GM19193 (cell line): ENCODE data around the gene KDM6A.
A peak's percentile ranks its signal among the peaks of the same experiment; 100 is the strongest.

ENCODE experiments used
- POLR2A ChIP-seq: IDR thresholded peaks from 4 replicates; pipeline ENCODE4 v1.6.1; 2011; ENCODE audit not compliant: insufficient read depth, insufficient read length; ENCODE audit errors: extremely low read depth

KDM6A gene

DNA sequence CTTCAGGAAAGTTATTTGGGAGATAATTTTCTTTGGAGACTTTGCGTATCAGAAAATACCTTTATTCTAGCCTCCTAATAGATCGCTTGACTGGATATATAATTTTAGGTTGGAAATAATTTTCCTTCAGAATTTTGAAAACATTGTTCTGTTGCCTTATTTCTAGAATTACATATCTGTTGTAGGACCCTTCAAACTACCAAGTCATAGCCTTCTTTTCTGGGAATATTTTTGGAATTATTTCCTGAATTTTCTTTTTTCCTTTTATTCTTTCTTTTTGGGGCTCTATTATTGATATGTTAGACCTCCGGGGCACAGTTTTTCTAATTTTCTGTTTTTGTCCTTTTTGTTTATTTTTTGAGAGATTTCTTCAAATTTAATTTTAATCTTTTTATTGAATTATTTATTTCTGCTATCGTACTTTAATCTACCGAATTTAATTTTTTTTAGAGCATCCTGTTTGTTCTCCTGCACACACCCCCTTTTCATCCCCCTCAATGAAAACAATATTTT is 100.5 kb downstream of the KDM6A start:
- TF ChIP-seq POLR2A = no peak

DNA sequence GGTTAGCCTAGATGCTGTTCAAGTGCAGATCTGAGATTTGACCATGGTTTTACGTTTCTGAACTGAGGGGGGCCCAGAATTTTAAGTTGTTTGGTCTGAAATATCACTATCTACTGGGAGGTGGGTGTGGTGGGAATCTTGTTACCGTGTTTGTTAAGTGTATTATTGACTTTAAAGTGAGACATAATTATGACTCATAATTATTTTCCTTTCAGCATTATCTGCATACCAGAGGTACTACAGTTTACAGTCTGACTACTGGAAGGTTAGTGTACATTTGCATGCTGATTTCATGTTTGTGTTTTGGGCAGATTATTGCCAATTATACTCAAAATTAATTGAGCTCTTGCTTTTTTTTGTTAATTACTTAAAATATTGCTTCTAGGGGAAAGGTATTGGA is 101.5 kb downstream of the KDM6A start:
- no peak for TF ChIP-seq POLR2A

DNA sequence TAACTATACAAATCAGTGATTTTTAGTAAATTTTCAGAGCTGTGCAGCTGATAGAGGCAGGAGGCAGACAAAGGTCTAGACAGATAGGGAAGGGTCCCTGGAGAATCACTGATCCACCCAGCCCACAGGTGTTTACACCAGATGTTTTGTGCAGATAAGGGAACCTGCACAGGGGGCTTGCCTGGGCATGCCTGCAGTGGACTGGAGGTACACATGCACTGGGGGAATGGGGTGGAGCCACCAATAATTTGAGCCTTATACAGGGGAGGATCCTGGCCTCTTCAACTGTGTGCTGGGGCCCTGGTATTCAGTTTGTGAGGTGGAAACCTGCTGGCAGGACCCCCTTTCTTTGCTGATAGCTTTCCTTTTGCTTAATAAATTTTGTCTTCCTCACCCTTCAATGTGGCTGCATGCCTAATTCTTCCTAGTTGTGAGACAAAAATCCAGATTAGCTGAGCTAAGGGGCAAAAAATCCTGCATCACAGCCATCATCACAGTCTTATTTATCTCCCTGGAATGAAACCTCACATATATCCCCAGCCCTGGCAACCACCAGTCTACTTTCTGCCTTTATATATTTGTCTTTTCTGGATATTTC is 102.8 kb downstream of the KDM6A start:
- no peak for TF ChIP-seq POLR2A

DNA sequence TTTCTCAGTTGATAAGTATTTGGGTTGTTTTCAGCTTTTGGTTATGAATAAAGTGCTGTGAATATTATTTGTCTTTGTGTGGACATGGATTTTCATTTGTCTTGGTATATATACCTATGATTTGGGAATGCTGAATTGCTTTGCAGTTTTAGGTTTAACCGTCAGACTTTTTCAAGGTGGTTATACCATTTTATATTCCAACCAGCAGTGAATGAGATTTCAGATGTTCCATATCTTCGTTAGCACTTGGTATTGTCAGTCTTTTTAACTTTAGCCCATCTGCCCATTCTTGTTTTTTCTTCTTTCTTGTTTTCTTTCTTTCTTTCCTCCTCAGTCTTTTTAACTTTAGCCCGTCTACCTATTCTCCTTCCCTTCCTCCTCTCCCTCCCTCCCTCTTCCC is 106.0 kb downstream of the KDM6A start:
- no peak for TF ChIP-seq POLR2A

DNA sequence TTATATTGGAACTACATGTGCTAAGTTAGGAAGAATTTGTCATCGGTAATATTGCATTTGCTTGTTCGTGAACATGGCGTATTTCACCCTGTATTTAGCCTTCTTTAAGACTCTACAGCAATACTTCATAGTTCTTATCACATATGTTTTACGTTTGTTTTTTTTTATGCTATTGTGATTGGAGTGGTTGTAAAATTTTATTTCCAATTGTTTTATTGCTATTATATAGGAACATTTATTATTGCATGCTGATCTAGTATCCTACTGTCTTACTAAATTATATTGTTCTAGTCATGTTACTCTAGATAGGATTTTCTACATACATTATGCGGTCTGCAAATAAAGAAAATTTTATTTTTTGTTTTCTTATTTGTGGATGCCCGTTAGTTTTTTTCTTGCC is 107.4 kb downstream of the KDM6A start:
- no peak for TF ChIP-seq POLR2A

DNA sequence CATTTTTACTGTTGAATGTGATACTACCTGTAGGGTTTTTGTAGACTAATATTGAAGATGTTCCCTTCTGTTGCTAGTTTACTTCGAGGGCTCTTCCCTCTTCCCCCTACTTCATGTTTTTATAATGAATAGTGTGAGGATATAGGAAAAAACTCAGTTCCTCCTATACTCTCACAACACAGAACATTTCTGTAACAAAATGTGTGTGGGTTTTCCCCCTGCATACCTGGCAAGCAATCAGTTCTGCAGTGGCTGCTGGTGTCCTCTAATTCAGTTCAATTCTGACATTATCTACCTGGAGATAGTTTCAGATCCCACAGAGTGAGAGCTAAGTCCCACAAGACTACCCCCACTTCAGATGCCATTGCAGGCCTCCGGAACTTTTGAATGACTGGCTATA is 107.9 kb downstream of the KDM6A start:
- TF ChIP-seq POLR2A = no peak

DNA sequence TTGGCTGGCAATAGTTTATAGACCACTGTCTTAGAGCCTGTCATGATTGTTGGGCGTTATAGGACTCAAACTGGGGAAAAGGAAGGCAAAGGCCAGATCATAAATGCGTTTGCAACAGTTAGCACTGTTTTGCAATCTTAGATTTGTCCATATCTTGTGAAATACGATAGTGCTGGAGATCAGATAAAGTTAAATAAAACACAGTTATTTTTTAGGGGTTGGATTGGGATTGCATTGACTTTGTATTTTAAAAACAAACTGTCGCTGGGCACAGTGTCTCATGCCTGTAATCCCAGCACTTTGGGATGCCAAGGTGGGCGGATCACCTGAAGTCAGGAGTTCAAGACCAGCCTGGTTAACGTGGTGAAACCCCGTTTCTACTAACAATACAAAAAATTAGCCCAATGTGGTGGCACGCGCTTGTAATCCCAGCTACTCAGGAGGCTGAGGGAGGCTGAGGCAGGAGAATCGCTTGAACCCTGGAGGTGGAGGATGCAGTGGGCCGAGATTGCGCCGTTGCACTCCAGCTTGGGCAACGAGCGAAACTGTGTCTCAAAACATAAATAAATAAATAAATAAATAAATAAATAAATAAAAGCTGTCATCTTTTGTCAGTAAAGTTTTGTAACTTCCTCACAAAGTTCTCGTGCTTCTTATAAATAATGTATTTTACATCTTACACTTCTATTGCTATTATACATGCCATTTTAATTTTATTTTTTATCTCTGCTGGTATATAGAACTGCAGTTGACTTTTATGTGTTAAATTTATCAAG is 117.2 kb downstream of the KDM6A start:
- TF ChIP-seq POLR2A = no peak

DNA sequence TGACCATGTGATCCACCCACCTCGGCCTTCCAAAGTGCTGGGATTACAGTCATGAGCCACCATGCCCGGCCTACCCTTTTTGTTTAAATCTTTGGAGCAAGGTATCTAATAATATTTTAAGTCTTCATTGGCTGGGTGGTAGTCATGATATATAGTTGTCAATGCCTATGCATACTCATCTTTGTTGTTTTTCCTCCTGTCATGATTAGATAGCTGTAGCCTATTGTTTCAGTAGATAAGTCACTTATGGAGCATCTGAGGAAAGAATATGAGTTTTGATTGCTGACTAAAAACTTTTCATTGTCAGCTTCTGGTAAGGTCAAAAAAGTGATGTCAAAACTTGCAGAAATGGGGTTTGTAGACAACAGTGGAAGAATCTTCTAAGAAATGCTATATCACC is 119.8 kb downstream of the KDM6A start:
- TF ChIP-seq POLR2A = no peak

DNA sequence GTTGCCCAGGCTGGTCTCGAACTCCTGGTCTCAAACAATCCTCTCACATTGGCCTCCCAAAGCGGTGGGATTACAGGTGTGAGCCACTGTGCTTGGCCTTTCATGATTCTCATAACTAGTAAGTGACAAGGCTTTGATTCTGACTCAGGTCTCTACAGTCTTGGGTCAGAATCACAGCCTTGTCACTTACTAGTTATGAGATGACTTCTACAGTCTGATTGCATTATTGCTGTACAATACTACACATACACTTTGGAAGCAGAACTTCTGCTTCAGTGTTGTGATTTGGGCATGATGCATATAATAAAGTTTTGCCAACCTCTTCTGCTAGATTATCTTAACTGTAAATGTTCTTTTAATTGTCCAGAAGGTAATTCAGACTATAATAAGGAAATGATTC is 123.3 kb downstream of the KDM6A start:
- TF ChIP-seq POLR2A = no peak

DNA sequence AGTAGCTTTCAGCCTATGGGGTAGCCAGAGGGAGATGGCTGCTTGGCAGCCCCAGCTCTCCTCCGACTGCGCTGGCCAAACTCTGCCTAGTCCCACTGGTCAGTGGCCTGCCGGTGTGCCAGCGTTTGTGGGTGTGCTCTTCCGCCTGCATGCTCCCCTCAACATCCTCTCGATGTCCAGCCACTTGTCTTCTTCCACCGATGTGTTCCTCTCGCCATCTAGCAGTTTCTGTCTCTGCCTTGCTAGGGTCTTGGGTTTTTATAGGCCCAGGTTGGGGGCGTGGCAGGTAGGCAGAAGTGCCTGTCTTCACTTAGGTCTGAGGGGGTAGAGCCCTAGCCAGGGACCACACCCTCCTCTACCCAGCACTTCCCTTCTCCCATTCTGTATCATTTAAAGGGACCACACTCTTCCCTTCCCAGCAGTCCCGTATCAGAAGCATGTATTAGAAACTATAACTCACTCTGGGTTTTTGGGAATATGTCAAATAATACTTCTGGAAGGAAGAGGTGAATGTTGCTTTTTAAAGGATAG is 124.4 kb downstream of the KDM6A start:
- TF ChIP-seq POLR2A = peak; percentile 24

DNA sequence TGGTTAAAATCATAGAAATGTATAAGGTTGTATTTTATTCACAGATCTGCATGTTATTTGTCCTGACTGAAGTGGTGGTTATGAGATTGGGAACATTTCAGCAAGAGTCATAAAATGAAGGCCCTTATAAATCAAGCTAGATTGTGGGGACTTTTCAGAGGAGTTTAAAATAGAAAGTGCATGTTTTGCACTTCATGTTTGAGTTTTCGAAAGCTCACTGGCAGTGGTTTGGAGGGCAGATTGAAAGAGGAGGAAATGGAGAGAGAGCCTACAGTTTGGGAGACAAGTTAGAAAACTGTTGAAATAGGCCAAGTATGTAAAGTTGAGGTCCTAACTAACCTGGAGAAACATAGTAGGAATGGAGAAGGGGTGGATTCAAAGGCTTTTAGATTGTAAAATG is 124.9 kb downstream of the KDM6A start:
- no peak for TF ChIP-seq POLR2A

DNA sequence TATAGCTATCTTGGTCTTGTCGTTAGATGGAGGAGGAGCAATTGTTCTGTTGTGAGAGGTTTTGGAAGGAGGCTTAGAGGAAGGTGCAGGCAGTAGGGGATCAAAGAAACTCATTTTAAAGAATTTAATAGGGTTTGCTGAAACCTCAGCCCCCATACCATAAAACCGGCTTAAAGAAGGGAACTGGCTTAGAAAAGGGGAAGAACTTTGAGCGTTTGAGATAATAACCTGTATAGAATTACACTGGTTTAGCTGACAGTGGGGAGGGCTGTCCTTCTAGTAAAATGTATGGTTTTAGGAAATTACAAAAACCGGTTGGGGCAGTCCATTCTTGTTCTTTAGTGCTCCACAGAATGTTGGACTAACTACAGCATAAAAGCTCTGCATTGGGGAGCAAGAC is 128.1 kb downstream of the KDM6A start:
- TF ChIP-seq POLR2A = no peak

DNA sequence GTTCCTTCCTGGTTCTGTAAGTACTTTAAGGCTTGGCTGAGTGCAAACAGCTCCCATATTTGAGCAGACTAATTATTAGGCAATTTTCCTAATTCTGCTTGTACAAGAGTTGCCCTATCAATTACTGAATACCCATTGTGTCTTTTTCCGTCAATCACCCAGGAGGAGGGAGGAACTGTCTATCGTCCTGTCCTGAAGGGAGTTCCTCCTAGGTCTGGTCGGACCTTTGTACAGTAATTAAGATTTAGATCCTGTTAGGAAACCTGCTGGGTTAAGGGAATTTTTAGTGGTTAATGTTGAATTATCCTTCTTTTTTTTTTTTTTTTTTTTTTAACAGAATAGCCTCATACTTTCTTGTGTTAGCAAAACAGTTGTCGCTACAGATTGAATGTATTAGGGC is 130.1 kb downstream of the KDM6A start:
- no peak for TF ChIP-seq POLR2A

DNA sequence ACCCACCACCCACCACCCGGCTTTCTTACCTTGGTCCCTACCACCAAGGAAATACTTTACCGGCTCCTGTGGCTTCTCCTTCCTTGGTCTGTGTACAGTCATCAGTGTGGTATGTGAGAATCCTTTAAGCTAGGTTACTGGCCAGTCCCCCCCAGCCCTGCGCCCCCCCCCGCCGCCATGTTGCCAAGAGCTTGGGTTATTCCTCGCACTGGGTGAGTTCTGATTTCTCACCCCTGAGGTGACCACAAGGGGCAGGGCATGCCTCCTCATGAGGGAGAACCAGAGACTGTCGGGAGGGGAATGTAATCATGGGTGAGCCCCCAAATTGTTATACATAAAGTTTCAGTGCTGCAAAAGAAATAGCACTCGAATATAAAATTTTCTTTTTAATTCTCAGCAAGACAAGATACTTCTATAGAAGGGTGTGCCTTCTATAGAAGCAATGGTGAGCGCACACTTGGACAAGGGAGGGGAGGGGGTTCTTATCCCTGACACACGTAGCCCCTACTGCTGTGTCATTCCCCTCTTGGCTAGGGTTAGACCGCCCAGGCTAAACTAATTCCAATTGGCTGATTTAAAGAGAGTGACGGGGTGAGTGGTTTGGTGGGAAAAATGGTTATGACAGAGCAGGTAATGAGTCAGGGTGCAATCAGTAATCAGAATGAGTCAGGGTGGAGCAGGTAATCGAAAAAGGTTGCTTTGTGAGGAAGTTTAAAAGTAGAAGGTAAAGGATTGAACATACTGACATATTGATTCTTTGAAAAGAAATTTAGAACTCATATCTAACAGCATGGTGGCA is 133.2 kb downstream of the KDM6A start:
- no peak for TF ChIP-seq POLR2A

DNA sequence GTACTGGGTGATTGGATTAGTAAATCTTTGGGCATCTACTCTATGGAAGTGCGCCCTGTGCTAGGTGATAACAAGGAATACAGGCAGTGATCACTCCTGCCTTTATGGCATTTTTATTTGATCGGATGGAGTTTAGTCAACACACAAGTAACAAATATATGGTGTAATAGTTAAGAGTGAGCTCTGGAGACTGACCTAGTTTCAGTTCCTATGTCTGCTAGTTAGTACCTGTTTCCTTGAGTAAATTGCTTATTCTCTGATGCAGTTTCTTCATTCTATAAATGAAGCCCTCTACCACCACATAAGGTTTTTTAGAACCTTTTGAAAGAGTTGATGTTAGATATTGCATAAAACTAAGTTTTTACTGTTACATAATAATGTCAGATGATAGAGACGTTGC is 134.6 kb downstream of the KDM6A start:
- TF ChIP-seq POLR2A = no peak
